Thoracic aorta (tissue), 2 donors: ENCODE data around the gene ZG16B. TPM values are rescaled to one million over a fixed set of nuclear protein-coding genes. Genes with fewer than 3 reads are reported as not detected.

Experiments
- ATAC-seq: fragments of 150-250 bp; one replicate; pipeline ENCODE4 v1.8.0; 2017; ENCODE audit warnings: low read depth; ENCODE audit not compliant: insufficient number of reproducible peaks, low FRiP score
- DNase-seq: peaks from one replicate; pipeline ENCODE4 v3.0.0-alpha.2; 2020; ENCODE audit warnings: low spot score
- H3K27ac ChIP-seq, 2 donors: fragments of 200-600 bp; sonication (generic); 1 replicate in 1 of 2; 2 replicates in 1 of 2; pipeline ENCODE4 v1.5.1; 2016; ENCODE audit warnings: mild to moderate bottlenecking in 2 of 2, moderate library complexity in 2 of 2
- H3K27me3 ChIP-seq: fragments of 200-600 bp; sonication (generic); replicated peaks from 2 replicates; pipeline ENCODE4 v1.6.0; 2016; ENCODE audit warnings: mild to moderate bottlenecking; ENCODE audit not compliant: insufficient read depth
- H3K36me3 ChIP-seq: fragments of 200-600 bp; sonication (generic); one replicate; pipeline ENCODE4 v1.5.1; 2016
- H3K4me1 ChIP-seq, 2 donors: fragments of 200-600 bp; sonication (generic); 1 replicate in 1 of 2; 2 replicates in 1 of 2; pipeline versions ENCODE4 v1.5.1 to v1.6.0; 2016; ENCODE audit warnings: low read depth in 2 of 2, mild to moderate bottlenecking in 1 of 2; ENCODE audit not compliant: control insufficient read depth in 1 of 2
- H3K4me3 ChIP-seq: fragments of 200-600 bp; sonication (generic); 2 replicates; pipeline ENCODE4 v1.5.1; 2016; ENCODE audit warnings: mild to moderate bottlenecking
- H3K9me3 ChIP-seq: fragments of 200-600 bp; sonication (generic); 2 replicates; pipeline ENCODE4 v1.5.1; 2016
- CTCF ChIP-seq: fragments of 200-600 bp; sonication (generic); IDR thresholded peaks from one replicate; pipeline ENCODE4 v1.5.1; 2019; ENCODE audit warnings: antibody characterized with exemption
- total RNA-seq, 2 donors: library from RNA; depleted of rRNA; stranded (reverse); fragments of >200 nt; gene quantifications; one replicate each; pipeline versions ENCODE4 v1.1.0 to v1.2.3, GENCODE V29; 2016

Gene ZG16B
- total RNA-seq, 2 donors from 2014 or later: not detected

- Histone ChIP-seq H3K36me3 (no peaks in the 10 kb centered on the region), H3K4me3 (no peak overlapping the region), H3K9me3 (no peaks in the 10 kb centered on the region), H3K4me1 (no peaks in the 10 kb centered on the region), H3K27ac (no peak overlapping the region), H3K27me3 (no peaks in the 10 kb centered on the region)
- no peak for DNase-seq
- TF ChIP-seq CTCF: no peak
- ATAC-seq: no peak
These were observed 4.2 kb upstream of the ZG16B start for GRCh38 chr16:2825906-2826305.

- Histone ChIP-seq H3K27me3 (no peaks in the 10 kb centered on the region), H3K4me3 (no peak overlapping the region), H3K9me3 (no peaks in the 10 kb centered on the region), H3K36me3 (no peaks in the 10 kb centered on the region), H3K27ac (no peak overlapping the region), H3K4me1 (no peaks in the 10 kb centered on the region)
- TF ChIP-seq CTCF: no peak
- DNase-seq (no peak), ATAC-seq (no peak)
These were observed 3.3 kb upstream of the ZG16B start for GRCh38 chr16:2826591-2827373.

- no peaks in the 10 kb centered on the region for H3K4me1 ChIP-seq
- no peaks in the 10 kb centered on the region for H3K36me3 ChIP-seq
- no peaks in the 10 kb centered on the region for H3K27me3 ChIP-seq
- ATAC-seq (no peak), DNase-seq (no peak)
- TF ChIP-seq CTCF: no peak
- H3K27ac ChIP-seq: no peak overlapping the region
- no peak overlapping the region for H3K4me3 ChIP-seq
- H3K9me3 ChIP-seq: no peaks in the 10 kb centered on the region
These were observed 2.7 kb upstream of the ZG16B start for GRCh38 chr16:2827374-2827791.

- H3K36me3 ChIP-seq: no peaks in the 10 kb centered on the region
- H3K4me3 ChIP-seq: no peak overlapping the region
- no peaks in the 10 kb centered on the region for H3K27me3 ChIP-seq
- DNase-seq: no peak
- ATAC-seq: no peak
- no peaks in the 10 kb centered on the region for H3K4me1 ChIP-seq
- no peak overlapping the region for H3K27ac ChIP-seq
- no peak for TF ChIP-seq CTCF
- H3K9me3 ChIP-seq: no peaks in the 10 kb centered on the region
These were observed 2.1 kb upstream of the ZG16B start for GRCh38 chr16:2827831-2828520.

- Histone ChIP-seq H3K4me3 (no peak overlapping the region), H3K4me1 (no peaks in the 10 kb centered on the region), H3K36me3 (no peaks in the 10 kb centered on the region), H3K9me3 (no peaks in the 10 kb centered on the region), H3K27me3 (no peaks in the 10 kb centered on the region), H3K27ac (no peak overlapping the region)
- ATAC-seq: no peak
- no peak for DNase-seq
- no peak for TF ChIP-seq CTCF
These were observed 1.6 kb upstream of the ZG16B start for GRCh38 chr16:2828521-2828840.
